Measurements from ENCODE around the gene TRAPPC4.

GRCh38 chr11:119025541-119025940 is 7.0 kb downstream of the TRAPPC4 start:
- TF ChIP-seq, protein P1, sequence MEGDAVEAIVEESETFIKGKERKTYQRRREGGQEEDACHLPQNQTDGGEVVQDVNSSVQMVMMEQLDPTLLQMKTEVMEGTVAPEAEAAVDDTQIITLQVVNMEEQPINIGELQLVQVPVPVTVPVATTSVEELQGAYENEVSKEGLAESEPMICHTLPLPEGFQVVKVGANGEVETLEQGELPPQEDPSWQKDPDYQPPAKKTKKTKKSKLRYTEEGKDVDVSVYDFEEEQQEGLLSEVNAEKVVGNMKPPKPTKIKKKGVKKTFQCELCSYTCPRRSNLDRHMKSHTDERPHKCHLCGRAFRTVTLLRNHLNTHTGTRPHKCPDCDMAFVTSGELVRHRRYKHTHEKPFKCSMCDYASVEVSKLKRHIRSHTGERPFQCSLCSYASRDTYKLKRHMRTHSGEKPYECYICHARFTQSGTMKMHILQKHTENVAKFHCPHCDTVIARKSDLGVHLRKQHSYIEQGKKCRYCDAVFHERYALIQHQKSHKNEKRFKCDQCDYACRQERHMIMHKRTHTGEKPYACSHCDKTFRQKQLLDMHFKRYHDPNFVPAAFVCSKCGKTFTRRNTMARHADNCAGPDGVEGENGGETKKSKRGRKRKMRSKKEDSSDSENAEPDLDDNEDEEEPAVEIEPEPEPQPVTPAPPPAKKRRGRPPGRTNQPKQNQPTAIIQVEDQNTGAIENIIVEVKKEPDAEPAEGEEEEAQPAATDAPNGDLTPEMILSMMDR (IDR thresholded peaks at IDR 0.05): no peak
- TF ChIP-seq SIN3A (IDR thresholded peaks at IDR 0.05; ENCODE audit: borderline replicate concordance, insufficient read depth, low read depth, low read length) (no peak), POLR2AphosphoS5 (IDR thresholded peaks at IDR 0.05; ENCODE audit: low read depth, low read length) (no peak)
- TF ChIP-seq, protein P2, sequence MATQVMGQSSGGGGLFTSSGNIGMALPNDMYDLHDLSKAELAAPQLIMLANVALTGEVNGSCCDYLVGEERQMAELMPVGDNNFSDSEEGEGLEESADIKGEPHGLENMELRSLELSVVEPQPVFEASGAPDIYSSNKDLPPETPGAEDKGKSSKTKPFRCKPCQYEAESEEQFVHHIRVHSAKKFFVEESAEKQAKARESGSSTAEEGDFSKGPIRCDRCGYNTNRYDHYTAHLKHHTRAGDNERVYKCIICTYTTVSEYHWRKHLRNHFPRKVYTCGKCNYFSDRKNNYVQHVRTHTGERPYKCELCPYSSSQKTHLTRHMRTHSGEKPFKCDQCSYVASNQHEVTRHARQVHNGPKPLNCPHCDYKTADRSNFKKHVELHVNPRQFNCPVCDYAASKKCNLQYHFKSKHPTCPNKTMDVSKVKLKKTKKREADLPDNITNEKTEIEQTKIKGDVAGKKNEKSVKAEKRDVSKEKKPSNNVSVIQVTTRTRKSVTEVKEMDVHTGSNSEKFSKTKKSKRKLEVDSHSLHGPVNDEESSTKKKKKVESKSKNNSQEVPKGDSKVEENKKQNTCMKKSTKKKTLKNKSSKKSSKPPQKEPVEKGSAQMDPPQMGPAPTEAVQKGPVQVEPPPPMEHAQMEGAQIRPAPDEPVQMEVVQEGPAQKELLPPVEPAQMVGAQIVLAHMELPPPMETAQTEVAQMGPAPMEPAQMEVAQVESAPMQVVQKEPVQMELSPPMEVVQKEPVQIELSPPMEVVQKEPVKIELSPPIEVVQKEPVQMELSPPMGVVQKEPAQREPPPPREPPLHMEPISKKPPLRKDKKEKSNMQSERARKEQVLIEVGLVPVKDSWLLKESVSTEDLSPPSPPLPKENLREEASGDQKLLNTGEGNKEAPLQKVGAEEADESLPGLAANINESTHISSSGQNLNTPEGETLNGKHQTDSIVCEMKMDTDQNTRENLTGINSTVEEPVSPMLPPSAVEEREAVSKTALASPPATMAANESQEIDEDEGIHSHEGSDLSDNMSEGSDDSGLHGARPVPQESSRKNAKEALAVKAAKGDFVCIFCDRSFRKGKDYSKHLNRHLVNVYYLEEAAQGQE (IDR thresholded peaks at IDR 0.05; ENCODE audit: insufficient read depth in 1 of 2, low read depth in 2 of 2, low read length in 1 of 2): no peak

All from Panc1 (cell line).